Neural cell (in vitro differentiated cells): ENCODE results near the gene SGTA. TPM values are rescaled to one million over a fixed set of nuclear protein-coding genes. Genes with fewer than 3 reads are reported as not detected.

ENCODE experiments used
- H2AFZ ChIP-seq: fragments of 200-600, 300-800 bp; sonication (generic), shearing (Covaris generic); 2 replicates; pipeline ENCODE4 v1.6.0; 2014; ENCODE audit warnings: low read depth, mild to moderate bottlenecking, antibody characterized with exemption, low read length, moderate library complexity
- H3F3A ChIP-seq: fragments of 200-600 bp; shearing (Covaris generic); 2 replicates; pipeline ENCODE4 v1.6.1; 2016; ENCODE audit warnings: mild to moderate bottlenecking, moderate library complexity, mixed read lengths, antibody characterized with exemption, low read length; ENCODE audit not compliant: insufficient read depth, poor library complexity, severe bottlenecking
- H3K27ac ChIP-seq: fragments of 200-600, 300-800 bp; sonication (generic), shearing (Covaris generic); 2 replicates; pipeline ENCODE4 v1.5.1; 2014; ENCODE audit warnings: mild to moderate bottlenecking, low read length, moderate library complexity
- H3K27me3 ChIP-seq: fragments of 300-800, 200-600 bp; sonication (generic), shearing (Covaris generic); 2 replicates; pipeline ENCODE4 v1.6.0; 2014; ENCODE audit warnings: mild to moderate bottlenecking, low read depth, low read length, moderate library complexity; ENCODE audit not compliant: insufficient read depth
- H3K36me3 ChIP-seq: fragments of 300-800, 200-600 bp; sonication (generic), shearing (Covaris generic); 2 replicates; pipeline ENCODE4 v1.5.1; 2014; ENCODE audit warnings: mild to moderate bottlenecking, antibody characterized with exemption, low read length, moderate library complexity; ENCODE audit not compliant: insufficient read depth
- H3K4me2 ChIP-seq: fragments of 300-800, 200-600 bp; sonication (generic), shearing (Covaris generic); 2 replicates; pipeline ENCODE4 v1.6.0; 2014; ENCODE audit warnings: mild to moderate bottlenecking, low read length
- H3K4me3 ChIP-seq: fragments of 300-800, 200-600 bp; sonication (generic), shearing (Covaris generic); 2 replicates; pipeline ENCODE4 v1.5.1; 2014; ENCODE audit warnings: mild to moderate bottlenecking, low read length, moderate library complexity
- H3K79me2 ChIP-seq: fragments of 200-600 bp; shearing (Covaris generic); replicated peaks from 2 replicates; pipeline ENCODE4 v1.6.0; 2014; ENCODE audit warnings: mild to moderate bottlenecking, low read length, moderate library complexity; ENCODE audit not compliant: insufficient read depth
- H3K9ac ChIP-seq: fragments of 300-800, 200-600 bp; sonication (generic), shearing (Covaris generic); 2 replicates; pipeline ENCODE4 v1.6.1; 2016; ENCODE audit warnings: mild to moderate bottlenecking, low read length, mixed read lengths
- H3K9me2 ChIP-seq: fragments of 200-600 bp; shearing (Covaris generic); 2 replicates; pipeline ENCODE4 v1.6.1; 2016; ENCODE audit warnings: mild to moderate bottlenecking, low read length, mixed read lengths; ENCODE audit not compliant: insufficient read depth
- H3K9me3 ChIP-seq: fragments of 200-600, 300-800 bp; sonication (generic), shearing (Covaris generic); 2 replicates; pipeline ENCODE4 v1.6.1; 2016; ENCODE audit warnings: mild to moderate bottlenecking, mixed run types, low read length, moderate library complexity, mixed read lengths
- H4K20me1 ChIP-seq: fragments of 200-600 bp; shearing (Covaris generic); 2 replicates; pipeline ENCODE4 v1.6.1; 2016; ENCODE audit warnings: mild to moderate bottlenecking, mixed run types; ENCODE audit not compliant: insufficient read depth
- CTCF ChIP-seq: fragments of 450-650 bp; IDR thresholded peaks from 2 replicates; pipeline ENCODE4 v1.5.1; 2014; ENCODE audit warnings: antibody characterized with exemption, mild to moderate bottlenecking, moderate library complexity; ENCODE audit not compliant: poor library complexity, severe bottlenecking
- EP300 ChIP-seq: fragments of 450-650 bp; conservative IDR thresholded peaks from 2 replicates; pipeline ENCODE4 v1.6.1; 2014; ENCODE audit warnings: antibody characterized with exemption, mild to moderate bottlenecking, moderate library complexity; ENCODE audit not compliant: poor library complexity, severe bottlenecking
- EZH2 ChIP-seq: fragments of 200-600, 300-800 bp; shearing (Covaris generic), sonication (generic); IDR thresholded peaks from 2 replicates; pipeline ENCODE4 v1.6.1; 2014; ENCODE audit warnings: antibody characterized with exemption, low read length, borderline replicate concordance, mild to moderate bottlenecking; ENCODE audit not compliant: insufficient read depth, poor library complexity, severe bottlenecking
- MXI1 ChIP-seq: fragments of 450-650 bp; conservative IDR thresholded peaks from 2 replicates; pipeline ENCODE4 v1.6.1; 2014; ENCODE audit warnings: antibody characterized with exemption, mild to moderate bottlenecking; ENCODE audit not compliant: poor library complexity, severe bottlenecking
- POLR2AphosphoS5 ChIP-seq: IDR thresholded peaks from 2 replicates; pipeline ENCODE4 v1.6.1; 2012
- RAD21 ChIP-seq: fragments of 450-650 bp; conservative IDR thresholded peaks from 2 replicates; pipeline ENCODE4 v1.6.1; 2014; ENCODE audit warnings: antibody characterized with exemption, mild to moderate bottlenecking, moderate library complexity
- SMC3 ChIP-seq: fragments of 450-650 bp; conservative IDR thresholded peaks from 2 replicates; pipeline ENCODE4 v1.6.1; 2014; ENCODE audit warnings: antibody characterized with exemption, mild to moderate bottlenecking, moderate library complexity; ENCODE audit not compliant: poor library complexity
- TAF1 ChIP-seq: IDR thresholded peaks from 2 replicates; pipeline ENCODE4 v1.6.1; 2012; ENCODE audit warnings: low read depth
- polyA minus RNA-seq: library from RNA; depleted of rRNA, polyadenylated mRNA; stranded (reverse); fragments of >200 nt; gene quantifications from 2 replicates; pipeline ENCODE4 v1.2.3, GENCODE V29; 2014
- polyA plus RNA-seq: library from polyadenylated mRNA; depleted of rRNA; stranded (reverse); fragments of >200 nt; gene quantifications from 2 replicates; pipeline ENCODE4 v1.2.3, GENCODE V29; 2014
- TF ChIP-seq, protein P1 (sequence below): IDR thresholded peaks from 2 replicates; pipeline ENCODE4 v1.6.1; 2012; ENCODE audit warnings: borderline replicate concordance

The SGTA gene, protein sequence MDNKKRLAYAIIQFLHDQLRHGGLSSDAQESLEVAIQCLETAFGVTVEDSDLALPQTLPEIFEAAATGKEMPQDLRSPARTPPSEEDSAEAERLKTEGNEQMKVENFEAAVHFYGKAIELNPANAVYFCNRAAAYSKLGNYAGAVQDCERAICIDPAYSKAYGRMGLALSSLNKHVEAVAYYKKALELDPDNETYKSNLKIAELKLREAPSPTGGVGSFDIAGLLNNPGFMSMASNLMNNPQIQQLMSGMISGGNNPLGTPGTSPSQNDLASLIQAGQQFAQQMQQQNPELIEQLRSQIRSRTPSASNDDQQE
- 80.6 and 93.4 TPM in 2 replicates for polyA plus RNA-seq
- 78.4 and 84.2 TPM in 2 replicates for polyA minus RNA-seq

DNA sequence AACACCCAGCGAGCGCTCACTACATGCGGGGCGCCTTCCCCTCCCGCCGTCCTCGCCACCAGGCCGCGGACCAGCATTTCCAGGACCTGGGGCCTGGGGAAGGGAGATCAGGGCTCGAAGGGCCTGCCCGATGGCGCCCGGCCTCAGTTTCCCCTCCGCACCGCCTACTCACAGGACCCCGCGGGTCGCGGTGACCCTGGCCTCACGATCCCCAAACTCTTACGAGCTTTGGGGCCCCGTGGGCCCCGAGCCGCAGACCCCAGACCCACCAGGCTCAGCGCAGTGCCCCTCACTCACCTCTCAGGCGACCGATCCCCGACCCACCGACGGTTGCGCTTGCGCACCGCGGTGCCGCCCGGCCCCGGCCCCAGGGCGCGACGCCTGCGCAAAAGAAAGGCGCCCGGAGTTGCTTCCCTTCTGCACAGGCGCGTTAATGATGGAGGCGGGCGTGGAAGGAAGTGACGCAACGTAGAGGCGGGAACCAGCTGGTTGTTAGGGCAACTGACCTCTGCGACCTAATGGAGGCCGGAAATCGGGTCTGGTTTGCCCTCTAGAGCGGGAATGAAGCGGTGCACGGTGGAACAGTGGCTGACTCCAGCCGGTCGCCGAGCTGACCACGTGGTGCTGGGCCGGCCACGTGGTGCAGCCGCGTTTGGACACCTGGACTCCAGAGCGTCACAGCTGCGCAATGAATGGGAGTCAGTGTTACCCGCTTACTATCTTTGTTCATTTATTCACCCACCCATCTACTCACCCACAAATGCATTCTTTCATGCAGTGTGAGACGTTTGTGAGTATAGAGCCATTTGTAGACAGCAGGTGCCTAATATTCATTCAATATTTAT, at the start of gene SGTA:
Gene SGTA (minus strand): TSS at position 338 of the 845 bp plus-strand sequence. CDS start 14,205 bp downstream, outside the sequence.
- H3F3A ChIP-seq, result peaks cover 9% of the 10 kb centered on the region
- peak within 1 kb of the TSS; percentile 93 for H3K4me2 ChIP-seq
- no peaks in the 10 kb centered on the region for H3K27me3 ChIP-seq
- peaks cover 66% of the 10 kb centered on the region for H3K79me2 ChIP-seq
- peak within 1 kb of the TSS; percentile 90 for H3K9ac ChIP-seq
- peak within 1 kb of the TSS; percentile 29 for H2AFZ ChIP-seq
- no peaks in the 10 kb centered on the region for H3K9me3 ChIP-seq
- peak within 1 kb of the TSS; percentile 93 for H3K4me3 ChIP-seq
- peak within 1 kb of the TSS; percentile 88 for H3K27ac ChIP-seq
- H4K20me1 ChIP-seq, result no peaks in the 10 kb centered on the region
- TF ChIP-seq RAD21 (peak; percentile 39), EZH2 (no peak), MXI1 (peak; percentile 97), TAF1 (no peak), POLR2AphosphoS5 (peak; percentile 88), SMC3 (peak; percentile 39), CTCF (peak; percentile 89), EP300 (peak; percentile 66)
- TF ChIP-seq, protein P1, sequence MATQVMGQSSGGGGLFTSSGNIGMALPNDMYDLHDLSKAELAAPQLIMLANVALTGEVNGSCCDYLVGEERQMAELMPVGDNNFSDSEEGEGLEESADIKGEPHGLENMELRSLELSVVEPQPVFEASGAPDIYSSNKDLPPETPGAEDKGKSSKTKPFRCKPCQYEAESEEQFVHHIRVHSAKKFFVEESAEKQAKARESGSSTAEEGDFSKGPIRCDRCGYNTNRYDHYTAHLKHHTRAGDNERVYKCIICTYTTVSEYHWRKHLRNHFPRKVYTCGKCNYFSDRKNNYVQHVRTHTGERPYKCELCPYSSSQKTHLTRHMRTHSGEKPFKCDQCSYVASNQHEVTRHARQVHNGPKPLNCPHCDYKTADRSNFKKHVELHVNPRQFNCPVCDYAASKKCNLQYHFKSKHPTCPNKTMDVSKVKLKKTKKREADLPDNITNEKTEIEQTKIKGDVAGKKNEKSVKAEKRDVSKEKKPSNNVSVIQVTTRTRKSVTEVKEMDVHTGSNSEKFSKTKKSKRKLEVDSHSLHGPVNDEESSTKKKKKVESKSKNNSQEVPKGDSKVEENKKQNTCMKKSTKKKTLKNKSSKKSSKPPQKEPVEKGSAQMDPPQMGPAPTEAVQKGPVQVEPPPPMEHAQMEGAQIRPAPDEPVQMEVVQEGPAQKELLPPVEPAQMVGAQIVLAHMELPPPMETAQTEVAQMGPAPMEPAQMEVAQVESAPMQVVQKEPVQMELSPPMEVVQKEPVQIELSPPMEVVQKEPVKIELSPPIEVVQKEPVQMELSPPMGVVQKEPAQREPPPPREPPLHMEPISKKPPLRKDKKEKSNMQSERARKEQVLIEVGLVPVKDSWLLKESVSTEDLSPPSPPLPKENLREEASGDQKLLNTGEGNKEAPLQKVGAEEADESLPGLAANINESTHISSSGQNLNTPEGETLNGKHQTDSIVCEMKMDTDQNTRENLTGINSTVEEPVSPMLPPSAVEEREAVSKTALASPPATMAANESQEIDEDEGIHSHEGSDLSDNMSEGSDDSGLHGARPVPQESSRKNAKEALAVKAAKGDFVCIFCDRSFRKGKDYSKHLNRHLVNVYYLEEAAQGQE, result peak; percentile 52
- no peaks in the 10 kb centered on the region for H3K36me3 ChIP-seq
- no peaks in the 10 kb centered on the region for H3K9me2 ChIP-seq

- Histone ChIP-seq H3K27ac (no peak overlapping the region), H3K4me2 (no peak overlapping the region), H3F3A (no peaks in the 10 kb centered on the region), H3K9me3 (peaks cover 4% of the 10 kb centered on the region), H3K4me3 (no peak overlapping the region), H4K20me1 (no peaks in the 10 kb centered on the region), H3K79me2 (no peaks in the 10 kb centered on the region), H3K9me2 (no peaks in the 10 kb centered on the region), H3K27me3 (no peaks in the 10 kb centered on the region), H3K9ac (no peak overlapping the region), H2AFZ (no peak overlapping the region), H3K36me3 (peaks cover 15% of the 10 kb centered on the region)
- TF ChIP-seq RAD21 (no peak), EP300 (no peak), CTCF (no peak)
- TF ChIP-seq, protein P1, result no peak
These were observed 44.9 kb upstream of the SGTA start for GRCh38 chr19:2827840-2828489.
